Neutrophil (primary cell): ENCODE data around the gene FAM200A.
"Not testable (repeated sequence)": the region's sequence is repeated elsewhere in the genome, so short reads cannot be mapped to it uniquely, and the experiment has no call there.

Experiments
- H3K27ac ChIP-seq: fragments of 200-600 bp; sonication (generic); 2 replicates; pipeline ENCODE4 v1.5.1; 2016; ENCODE audit warnings: mild to moderate bottlenecking, moderate library complexity
- H3K27me3 ChIP-seq: fragments of 200-600 bp; sonication (generic); 2 replicates; pipeline ENCODE4 v1.6.0; 2016; ENCODE audit warnings: mild to moderate bottlenecking
- H3K36me3 ChIP-seq: fragments of 200-600 bp; sonication (generic); 2 replicates; pipeline ENCODE4 v1.5.1; 2017
- H3K4me1 ChIP-seq, 2 experiments: fragments of 200-600 bp in 1 of 2; sonication (generic) in 1 of 2; 1 replicate in 1 of 2; 2 replicates in 1 of 2; pipeline versions ENCODE4 v1.5.1 to v1.6.1; 2013 to 2016; ENCODE audit warnings: low read depth in 1 of 2, low read length in 1 of 2, mild to moderate bottlenecking in 1 of 2, moderate library complexity in 1 of 2; ENCODE audit not compliant: control insufficient read depth in 1 of 2, insufficient read depth in 1 of 2
- H3K4me3 ChIP-seq, 2 experiments: fragments of 200-600 bp in 1 of 2; sonication (generic) in 1 of 2; 1 replicate in 1 of 2; 2 replicates in 1 of 2; pipeline ENCODE4 v1.5.1; 2013 to 2016; ENCODE audit warnings: low read depth in 1 of 2, low read length in 1 of 2, mild to moderate bottlenecking in 1 of 2, moderate library complexity in 1 of 2
- H3K9me3 ChIP-seq: fragments of 200-600 bp; sonication (generic); 2 replicates; pipeline ENCODE4 v1.5.1; 2016
- CTCF ChIP-seq: fragments of 200-600 bp; sonication (generic); IDR thresholded peaks from 2 replicates; pipeline ENCODE4 v1.5.1; 2016; ENCODE audit warnings: antibody characterized with exemption

The FAM200A gene

DNA sequence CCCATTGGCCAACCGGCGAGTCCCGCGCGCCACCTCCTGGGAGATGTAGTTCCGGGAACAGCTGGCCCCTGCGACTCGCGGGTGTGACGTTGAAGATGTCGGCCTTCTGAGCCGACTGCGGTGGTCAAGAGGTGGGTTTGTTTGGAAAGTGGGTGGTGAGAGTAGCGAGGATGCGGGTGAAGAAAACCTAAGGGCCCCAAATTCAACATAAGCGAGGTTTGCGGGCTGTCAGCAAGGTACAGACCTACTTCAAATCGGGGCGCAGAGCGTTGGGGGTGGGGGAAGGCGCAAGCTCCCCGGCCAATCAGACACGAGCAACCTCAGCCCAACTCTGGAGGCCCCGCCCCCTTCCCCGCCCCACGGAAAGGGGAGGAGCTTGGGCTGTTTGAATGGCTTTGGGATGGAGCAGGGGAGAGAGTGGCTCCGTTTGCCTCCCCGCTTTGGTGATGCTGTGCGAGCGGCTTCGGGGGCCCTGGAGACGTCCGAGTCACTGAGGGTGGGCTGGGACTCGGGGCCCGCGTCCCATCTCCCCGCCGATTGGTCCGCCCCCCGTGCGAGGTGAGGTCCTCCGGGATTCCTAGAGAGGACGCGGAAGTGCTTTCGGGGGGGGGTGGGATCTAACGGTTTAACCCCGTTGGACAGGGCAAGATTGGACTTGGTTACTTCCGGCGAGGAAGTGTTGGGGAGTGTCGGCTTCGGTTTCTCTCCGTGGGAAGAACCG is 47.2 kb downstream of the FAM200A start, which contains the start of gene ZKSCAN5:
Gene ZKSCAN5 (plus strand): TSS at position 60 of the 721 bp plus-strand sequence. CDS start 1,383 bp downstream, outside the sequence.
- H3K4me1 ChIP-seq = peaks cover 28 to 32% of the 10 kb centered on the region in 2 experiments
- H3K9me3 ChIP-seq = no peaks in the 10 kb centered on the region
- H3K27me3 ChIP-seq = no peaks in the 10 kb centered on the region

DNA sequence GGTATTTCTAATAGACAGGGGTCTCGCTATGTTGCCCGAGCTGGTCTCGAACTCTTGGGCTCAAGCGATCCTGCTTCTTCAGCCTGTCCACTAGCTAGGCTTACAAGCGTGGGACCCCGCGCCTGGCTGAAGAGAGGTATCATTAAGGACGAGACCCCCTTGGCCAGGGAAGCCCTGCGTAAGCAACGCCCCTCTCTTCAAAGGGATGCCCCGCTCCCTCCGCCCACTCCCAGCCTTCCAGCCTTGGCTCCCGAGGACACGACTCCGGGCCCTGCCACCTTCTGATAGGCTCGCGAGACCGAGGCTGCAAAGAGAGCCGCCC is 47.7 kb downstream of the FAM200A start:
- Histone ChIP-seq H3K4me3 (peak overlapping the region; percentile 91 to 92), H3K4me1 (peaks cover 30 to 32% of the 10 kb centered on the region in 2 experiments), H3K27ac (peak overlapping the region; percentile 90), H3K9me3 (no peaks in the 10 kb centered on the region), H3K27me3 (no peaks in the 10 kb centered on the region), H3K36me3 (no peaks in the 10 kb centered on the region)
- no peak for TF ChIP-seq CTCF

More for the DNA sequence above, 47.2 kb downstream of the FAM200A start, which contains the start of gene ZKSCAN5:
- peak; percentile 31 for TF ChIP-seq CTCF
- Histone ChIP-seq H3K4me3 (peak within 1 kb of the TSS; percentile 91 to 92), H3K36me3 (no peaks in the 10 kb centered on the region), H3K27ac (peak within 1 kb of the TSS; percentile 90)

- H3K4me3 ChIP-seq = peak overlapping the region; percentile 76 to 95
- not testable (repeated sequence) for H3K9me3 ChIP-seq, H3K27ac ChIP-seq, H3K27me3 ChIP-seq
- peaks cover 43 to 44% of the 10 kb centered on the region in 2 experiments for H3K4me1 ChIP-seq
- H3K36me3 ChIP-seq = peaks cover 24% of the 10 kb centered on the region
Measured at GRCh38 chr7:99501236-99501635, 50.7 kb downstream of the FAM200A start.

GRCh38 chr7:99500637-99501009 is 51.3 kb downstream of the FAM200A start:
- Histone ChIP-seq H3K4me1 (peaks cover 37 to 38% of the 10 kb centered on the region in 2 experiments), H3K27ac (peak overlapping the region; percentile 92), H3K9me3 (no peaks in the 10 kb centered on the region), H3K27me3 (no peaks in the 10 kb centered on the region), H3K4me3 (peak overlapping the region; percentile 76 to 95), H3K36me3 (peaks cover 30% of the 10 kb centered on the region)
- no peak for TF ChIP-seq CTCF

GRCh38 chr7:99499721-99500636 is 51.9 kb downstream of the FAM200A start, which contains the start of gene ZNF394:
Gene ZNF394 (minus strand): TSS chr7:99500281. CDS start chr7:99500093, 188 bp downstream.
- Histone ChIP-seq H3K4me1 (peaks cover 33 to 34% of the 10 kb centered on the region in 2 experiments), H3K27ac (peak within 1 kb of the TSS; percentile 92), H3K9me3 (no peaks in the 10 kb centered on the region), H3K27me3 (no peaks in the 10 kb centered on the region), H3K4me3 (peak within 1 kb of the TSS; percentile 76 to 95), H3K36me3 (peaks cover 37% of the 10 kb centered on the region)
- TF ChIP-seq CTCF = peak; percentile 34
